Measurements from ENCODE around the gene KRT7.

Gene KRT7

DNA sequence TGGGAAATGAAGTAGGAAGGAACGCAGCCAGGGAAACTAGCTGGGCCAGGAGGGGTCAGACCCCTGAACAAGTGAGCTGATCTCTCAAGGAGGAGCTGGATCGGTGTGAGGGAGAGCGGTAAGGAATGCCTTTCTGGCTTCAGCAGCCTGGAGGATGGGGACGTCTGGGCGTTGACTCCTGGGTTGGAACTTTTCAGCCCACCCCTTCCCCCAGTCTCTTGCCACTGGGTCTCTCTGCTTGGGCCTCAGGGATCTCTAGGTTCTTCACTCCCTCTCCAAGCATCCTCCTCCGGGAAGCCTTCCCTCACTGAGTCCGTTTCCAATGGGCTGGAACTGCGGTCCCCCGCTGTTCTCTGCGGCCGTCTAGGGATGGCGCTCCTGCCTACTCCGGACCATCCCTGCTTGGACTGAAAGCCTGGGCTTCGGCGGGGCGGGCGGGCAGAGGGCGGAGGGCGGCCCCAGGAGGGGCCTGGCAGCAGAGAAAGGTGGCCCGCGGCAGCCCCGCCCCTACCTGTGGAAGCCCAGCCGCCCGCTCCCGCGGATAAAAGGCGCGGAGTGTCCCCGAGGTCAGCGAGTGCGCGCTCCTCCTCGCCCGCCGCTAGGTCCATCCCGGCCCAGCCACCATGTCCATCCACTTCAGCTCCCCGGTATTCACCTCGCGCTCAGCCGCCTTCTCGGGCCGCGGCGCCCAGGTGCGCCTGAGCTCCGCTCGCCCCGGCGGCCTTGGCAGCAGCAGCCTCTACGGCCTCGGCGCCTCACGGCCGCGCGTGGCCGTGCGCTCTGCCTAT, at the start of gene KRT7:
Gene KRT7, plus strand, starts transcription at position 570 of the 788 bp plus-strand sequence. Its CDS starts 54 bp downstream, at position 624.
- no peaks in the 10 kb centered on the region for H3K4me1 ChIP-seq (ENCODE audit: insufficient read depth, low read length, poor library complexity, severe bottlenecking)
- H2AFZ ChIP-seq (ENCODE audit: low read length): no peak within 1 kb of the TSS
- no peaks in the 10 kb centered on the region for H3K36me3 ChIP-seq (ENCODE audit: insufficient read depth, low read length)
- no peaks in the 10 kb centered on the region for H3K79me2 ChIP-seq (ENCODE audit: insufficient read depth, low read length)
- H3K4me3 ChIP-seq (ENCODE audit: low read length, poor library complexity, severe bottlenecking): no peak within 1 kb of the TSS
- H3K27me3 ChIP-seq (ENCODE audit: insufficient read depth, low read length, poor library complexity, severe bottlenecking): no peaks in the 10 kb centered on the region
- H3K9me2 ChIP-seq (replicated peaks; ENCODE audit: low read depth, low read length): no peaks in the 10 kb centered on the region
- no peaks in the 10 kb centered on the region for H3K9me3 ChIP-seq (ENCODE audit: insufficient read depth, low read depth, low read length)
- TF ChIP-seq CTCF (conservative IDR thresholded peaks at IDR 0.05; ENCODE audit: low read length): no peak
- TF ChIP-seq EZH2phosphoT487 (IDR thresholded peaks at IDR 0.05; ENCODE audit: borderline replicate concordance): no peak
- no peak within 1 kb of the TSS for H3K9ac ChIP-seq (ENCODE audit: low read depth, low read length, poor library complexity, severe bottlenecking)
- no peaks in the 10 kb centered on the region for H4K20me1 ChIP-seq (ENCODE audit: insufficient read depth, low read length, poor library complexity, severe bottlenecking)
- no peak within 1 kb of the TSS for H3K4me2 ChIP-seq (ENCODE audit: low read depth, low read length, poor library complexity, severe bottlenecking)
- H3F3A ChIP-seq (ENCODE audit: low read depth): no peaks in the 10 kb centered on the region

DNA sequence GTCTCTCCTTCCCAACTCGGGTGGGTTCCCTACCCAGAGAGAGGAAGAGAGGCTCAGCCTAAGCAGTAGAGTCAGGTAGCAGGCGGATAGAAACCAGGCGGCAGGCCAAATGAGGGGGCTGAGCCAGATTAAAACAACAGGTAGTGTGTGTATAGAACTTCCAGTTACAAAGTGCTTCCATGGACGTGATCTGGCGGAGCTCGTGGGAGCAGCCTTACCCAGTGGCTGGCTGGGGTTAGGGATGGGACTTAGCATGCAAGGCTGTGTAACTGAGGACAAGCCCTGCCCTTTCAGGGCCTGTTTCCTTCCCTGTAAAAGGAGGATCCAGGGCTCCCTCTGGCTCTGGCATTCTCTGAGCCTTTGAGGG, 49.5 kb upstream of the KRT7 start:
- peaks cover 20% of the 10 kb centered on the region for H3K4me1 ChIP-seq (ENCODE audit: insufficient read depth, low read length, poor library complexity, severe bottlenecking)
- H3F3A ChIP-seq (ENCODE audit: low read depth): no peaks in the 10 kb centered on the region
- H3K4me2 ChIP-seq (ENCODE audit: low read depth, low read length, poor library complexity, severe bottlenecking): no peak overlapping the region
- H3K4me3 ChIP-seq (ENCODE audit: low read length, poor library complexity, severe bottlenecking): no peak overlapping the region
- no peaks in the 10 kb centered on the region for H3K9me3 ChIP-seq (ENCODE audit: insufficient read depth, low read depth, low read length)
- no peaks in the 10 kb centered on the region for H3K9me2 ChIP-seq (replicated peaks; ENCODE audit: low read depth, low read length)
- no peaks in the 10 kb centered on the region for H3K79me2 ChIP-seq (ENCODE audit: insufficient read depth, low read length)
- no peaks in the 10 kb centered on the region for H3K36me3 ChIP-seq (ENCODE audit: insufficient read depth, low read length)
- no peaks in the 10 kb centered on the region for H4K20me1 ChIP-seq (ENCODE audit: insufficient read depth, low read length, poor library complexity, severe bottlenecking)
- no peak overlapping the region for H3K9ac ChIP-seq (ENCODE audit: low read depth, low read length, poor library complexity, severe bottlenecking)
- H3K27me3 ChIP-seq (ENCODE audit: insufficient read depth, low read length, poor library complexity, severe bottlenecking): no peaks in the 10 kb centered on the region
- H2AFZ ChIP-seq (ENCODE audit: low read length): no peak overlapping the region
- TF ChIP-seq CTCF (conservative IDR thresholded peaks at IDR 0.05; ENCODE audit: low read length) (no peak), EZH2phosphoT487 (IDR thresholded peaks at IDR 0.05; ENCODE audit: borderline replicate concordance) (no peak)

GRCh38 chr12:52183971-52184370, 49.1 kb upstream of the KRT7 start:
- Histone ChIP-seq H3K4me1 (ENCODE audit: insufficient read depth, low read length, poor library complexity, severe bottlenecking) (peaks cover 20% of the 10 kb centered on the region), H3F3A (ENCODE audit: low read depth) (no peaks in the 10 kb centered on the region), H3K9me2 (replicated peaks; ENCODE audit: low read depth, low read length) (no peaks in the 10 kb centered on the region), H3K4me3 (ENCODE audit: low read length, poor library complexity, severe bottlenecking) (no peak overlapping the region), H3K4me2 (ENCODE audit: low read depth, low read length, poor library complexity, severe bottlenecking) (no peak overlapping the region), H3K36me3 (ENCODE audit: insufficient read depth, low read length) (no peaks in the 10 kb centered on the region), H3K9ac (ENCODE audit: low read depth, low read length, poor library complexity, severe bottlenecking) (no peak overlapping the region), H4K20me1 (ENCODE audit: insufficient read depth, low read length, poor library complexity, severe bottlenecking) (no peaks in the 10 kb centered on the region), H3K79me2 (ENCODE audit: insufficient read depth, low read length) (no peaks in the 10 kb centered on the region), H3K9me3 (ENCODE audit: insufficient read depth, low read depth, low read length) (no peaks in the 10 kb centered on the region), H2AFZ (ENCODE audit: low read length) (no peak overlapping the region; the same call in 1 of the 2 replicates), H3K27me3 (ENCODE audit: insufficient read depth, low read length, poor library complexity, severe bottlenecking) (no peaks in the 10 kb centered on the region)
- TF ChIP-seq EZH2phosphoT487 (IDR thresholded peaks at IDR 0.05; ENCODE audit: borderline replicate concordance) (no peak), CTCF (conservative IDR thresholded peaks at IDR 0.05; ENCODE audit: low read length) (no peak)

All from Loucy (cell line).